Measurements from ENCODE around the gene EIF3A.
"Not testable (repeated sequence)": the region's sequence is repeated elsewhere in the genome, so short reads cannot be mapped to it uniquely, and the experiment has no call there.

Gene EIF3A

GRCh38 chr10:119041326-119041725, 39.3 kb downstream of the EIF3A start:
- no peak for DNase-seq

- no peak for DNase-seq
Measured at GRCh38 chr10:119039161-119039560, 41.5 kb downstream of the EIF3A start.

DNA sequence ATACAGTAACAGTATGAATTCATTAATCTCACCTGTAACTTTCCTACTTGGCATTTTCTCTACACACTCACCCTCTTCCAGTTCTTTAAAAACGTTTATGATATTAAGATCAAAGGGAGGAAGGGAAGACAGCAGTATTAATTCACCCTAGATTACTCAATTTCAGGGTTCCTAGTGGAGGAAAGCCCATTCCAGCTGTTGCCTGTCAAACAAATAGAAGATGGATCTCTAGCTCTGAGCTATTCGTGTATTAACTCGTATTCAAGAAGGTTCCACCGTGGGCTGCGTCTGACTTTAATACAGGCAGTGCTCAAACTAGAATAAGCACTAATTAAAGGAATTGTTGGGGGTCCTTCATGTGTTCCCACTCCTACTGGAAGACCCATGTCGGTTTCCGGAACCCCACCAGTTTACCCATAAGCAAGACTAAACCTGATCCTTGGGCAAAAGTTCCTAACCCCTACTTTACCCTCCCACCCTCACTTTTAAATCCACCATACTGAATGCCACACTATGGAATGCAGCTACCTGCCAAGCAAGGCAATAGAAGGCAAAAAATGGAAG, 49.0 kb downstream of the EIF3A start:
- no peak for DNase-seq

DNA sequence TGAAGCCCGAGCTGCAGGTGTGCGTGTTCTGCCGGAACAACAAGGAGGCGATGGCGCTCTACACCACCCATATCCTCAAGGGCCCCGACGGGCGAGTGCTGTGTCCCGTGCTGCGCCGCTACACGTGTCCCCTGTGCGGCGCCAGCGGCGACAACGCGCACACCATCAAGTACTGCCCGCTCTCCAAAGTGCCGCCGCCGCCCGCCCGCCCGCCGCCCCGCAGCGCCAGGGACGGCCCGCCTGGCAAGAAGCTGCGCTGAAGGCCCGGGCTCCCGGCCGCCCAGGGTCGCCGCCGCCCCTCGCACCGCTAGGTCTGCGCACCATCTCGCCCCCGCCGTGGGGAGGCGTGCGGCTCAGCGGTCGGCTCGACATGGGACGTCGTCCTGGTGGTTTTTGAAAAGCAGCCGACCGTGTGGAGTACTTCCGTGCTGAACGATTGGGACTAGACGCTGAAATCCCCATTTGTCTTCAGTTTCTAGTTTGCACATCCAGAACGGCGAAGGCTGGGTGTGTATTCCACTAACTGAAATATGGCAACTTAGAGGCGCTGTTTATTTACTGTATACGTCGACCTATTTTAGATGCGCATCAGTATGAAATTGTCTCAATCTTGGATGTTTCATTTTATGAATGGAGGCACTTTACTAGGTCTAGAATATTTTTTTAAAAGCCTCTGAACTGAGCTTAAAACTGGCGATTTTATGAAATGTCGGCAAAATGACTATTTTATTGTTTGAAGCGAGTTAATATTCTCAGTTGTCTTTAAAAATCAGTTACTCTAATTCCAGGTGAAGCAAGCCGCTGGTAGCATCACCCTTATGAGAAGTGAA, 50.0 kb downstream of the EIF3A start:
- DNase-seq = peak; percentile 13

DNA sequence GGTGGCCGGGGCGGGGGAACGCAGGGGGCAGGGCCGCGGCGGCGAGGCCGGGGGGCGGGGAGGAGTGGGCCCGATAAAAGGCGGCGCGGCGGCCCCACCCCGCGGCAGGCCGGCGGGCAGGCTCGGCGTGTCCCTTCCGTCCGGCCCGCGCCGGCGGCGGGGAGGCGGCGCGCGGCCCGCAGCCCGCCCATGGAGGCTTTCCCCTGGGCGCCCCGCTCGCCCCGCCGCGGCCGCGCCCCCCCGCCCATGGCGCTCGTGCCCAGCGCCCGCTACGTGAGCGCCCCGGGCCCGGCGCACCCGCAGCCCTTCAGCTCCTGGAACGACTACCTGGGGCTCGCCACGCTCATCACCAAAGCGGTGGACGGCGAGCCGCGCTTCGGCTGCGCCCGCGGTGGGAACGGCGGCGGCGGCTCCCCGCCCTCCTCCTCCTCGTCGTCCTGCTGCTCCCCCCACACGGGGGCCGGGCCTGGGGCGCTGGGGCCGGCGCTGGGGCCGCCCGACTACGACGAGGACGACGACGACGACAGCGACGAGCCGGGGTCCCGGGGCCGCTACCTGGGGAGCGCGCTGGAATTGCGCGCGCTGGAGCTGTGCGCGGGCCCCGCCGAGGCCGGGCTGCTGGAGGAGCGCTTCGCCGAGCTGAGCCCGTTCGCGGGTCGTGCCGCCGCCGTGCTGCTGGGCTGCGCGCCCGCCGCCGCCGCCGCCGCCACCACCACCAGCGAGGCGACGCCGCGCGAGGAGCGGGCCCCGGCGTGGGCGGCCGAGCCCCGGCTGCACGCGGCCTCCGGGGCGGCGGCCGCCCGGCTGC, 50.8 kb downstream of the EIF3A start, which contains the start of gene NANOS1:
TSS of gene NANOS1 (plus strand) at position 102 of the 808 bp plus-strand sequence. CDS start at position 190, 88 bp downstream.
- DNase-seq = no peak

DNA sequence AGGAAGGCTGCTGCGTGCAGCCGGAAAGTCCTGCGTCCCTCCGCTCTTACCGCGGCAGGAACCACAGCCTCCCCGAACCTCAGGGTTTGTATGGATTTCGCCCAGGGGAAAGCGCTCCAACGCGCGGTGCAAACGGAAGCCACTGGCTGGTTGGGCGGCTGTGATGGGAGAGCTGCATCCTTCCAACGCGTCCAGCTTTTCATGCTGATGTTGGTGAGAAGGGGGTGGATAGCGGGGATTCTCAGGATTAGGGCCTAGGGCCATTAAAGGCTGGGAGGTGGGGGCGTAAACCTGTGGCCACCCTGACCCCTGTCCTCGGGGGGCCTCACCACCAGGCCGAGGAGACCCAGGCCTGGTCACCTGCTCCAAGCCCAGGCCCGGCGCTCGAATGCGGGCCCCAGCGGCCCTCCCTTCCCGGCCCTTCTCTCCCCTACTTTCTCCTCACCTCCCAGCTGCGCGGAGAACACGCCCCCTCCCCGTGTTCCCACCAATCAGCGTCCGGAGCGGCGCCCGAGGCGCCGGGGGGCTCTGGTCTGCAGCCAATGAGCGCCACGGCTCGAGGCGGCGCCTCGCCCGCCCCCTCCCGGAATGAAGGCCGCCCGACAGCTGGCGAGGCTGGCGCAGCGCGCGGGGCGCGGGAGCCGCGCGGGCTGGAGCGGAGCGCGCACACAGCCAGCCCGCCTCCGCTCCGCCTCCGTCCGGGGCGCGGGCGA, 51.6 kb downstream of the EIF3A start:
- peak; percentile 53 for DNase-seq

DNA sequence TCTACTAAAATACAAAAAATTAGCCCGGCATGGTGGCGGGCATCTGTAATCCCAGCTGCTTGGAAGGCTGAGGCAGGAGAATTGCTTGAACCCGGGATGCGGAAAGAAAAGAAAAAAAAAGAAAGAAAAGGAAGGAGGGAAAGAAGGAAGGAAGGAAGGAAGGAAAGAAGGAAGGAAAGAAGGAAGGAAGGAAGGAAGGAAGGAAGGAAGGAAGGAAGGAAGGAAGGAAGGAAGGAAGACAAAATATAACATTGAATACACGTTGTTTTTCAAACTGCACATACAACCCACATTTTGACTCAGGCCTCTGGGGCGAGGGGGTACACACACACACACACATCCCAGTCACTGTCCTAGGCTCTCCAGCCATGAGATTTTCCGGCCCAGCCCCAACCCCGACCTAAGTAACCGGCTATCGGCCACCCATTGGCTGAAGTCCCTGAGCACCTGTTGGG, 52.1 kb downstream of the EIF3A start:
- DNase-seq = not testable (repeated sequence)

- no peak for DNase-seq
Measured at GRCh38 chr10:119026301-119027110, 54.1 kb downstream of the EIF3A start.

GRCh38 chr10:119025776-119026175, 54.8 kb downstream of the EIF3A start:
- DNase-seq = no peak

- DNase-seq = no peak
Measured at GRCh38 chr10:119025336-119025735, 55.3 kb downstream of the EIF3A start.

DNA sequence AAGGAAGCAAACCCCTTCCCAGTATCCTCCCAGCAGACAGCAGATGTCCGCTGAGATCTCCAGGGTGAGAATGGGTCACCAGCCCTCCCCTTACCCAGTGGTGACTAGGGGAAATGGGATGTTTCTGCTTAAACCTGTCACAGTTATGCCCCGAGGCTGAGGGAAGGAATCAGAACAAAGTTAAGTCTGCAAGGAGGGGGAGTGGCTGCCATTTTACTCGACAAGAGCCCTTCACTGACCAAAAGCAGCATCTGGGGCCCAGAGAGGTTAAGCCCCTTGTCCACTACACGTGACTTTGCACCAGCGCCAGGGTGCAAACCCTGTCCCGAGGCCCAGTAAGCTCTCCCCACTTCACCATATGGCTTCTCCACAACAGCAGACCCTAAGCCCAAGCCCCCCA, 55.7 kb downstream of the EIF3A start:
- DNase-seq = no peak

DNA sequence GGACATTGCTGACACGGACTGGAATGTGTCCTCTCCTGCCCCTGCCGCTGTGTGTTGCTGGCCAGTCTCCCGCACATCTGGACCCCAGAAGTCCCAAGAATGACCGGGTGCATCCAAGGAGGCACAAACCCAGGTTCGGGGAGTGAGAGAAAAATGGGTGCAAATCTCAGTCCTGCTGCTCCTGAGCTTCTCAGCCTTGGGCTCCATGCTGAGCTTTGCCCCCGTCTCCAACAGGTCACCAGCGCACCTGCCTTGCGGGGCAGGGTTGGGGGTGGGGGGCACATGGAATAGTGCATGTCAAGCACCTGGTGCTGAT, 57.1 kb downstream of the EIF3A start:
- DNase-seq = no peak

DNA sequence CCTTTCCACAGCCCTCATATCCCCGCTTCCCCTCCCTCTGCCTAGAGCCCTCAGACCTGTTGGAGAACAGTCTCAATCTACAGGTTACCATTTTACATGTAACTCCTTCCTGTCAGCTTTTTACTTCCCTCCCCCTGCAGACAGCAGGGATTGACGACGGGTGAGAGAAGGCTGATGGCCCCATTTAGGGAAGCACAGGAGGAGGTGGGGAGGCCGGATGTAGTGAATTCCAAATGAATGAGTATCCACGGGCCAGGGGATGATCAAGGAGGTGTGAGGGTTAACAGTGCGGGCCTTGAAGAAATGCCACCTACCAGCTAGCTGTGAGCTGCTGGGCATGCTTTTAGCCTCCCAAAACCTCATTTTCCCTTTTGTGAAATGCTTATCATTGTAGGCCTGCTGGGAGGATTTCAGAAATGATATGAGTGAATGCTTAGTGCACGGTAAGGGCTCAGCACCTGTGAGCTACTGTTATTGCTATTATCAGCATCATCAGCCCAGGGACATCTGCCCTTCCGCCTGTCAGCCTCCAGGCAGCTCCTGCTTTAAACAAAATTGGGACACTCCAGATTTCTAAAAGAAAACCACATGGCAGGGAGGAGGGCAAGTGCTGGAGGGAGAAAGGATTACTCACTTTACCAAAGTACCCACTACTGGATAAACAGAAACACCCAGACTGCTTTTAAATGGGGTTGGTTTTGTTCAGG, 57.6 kb downstream of the EIF3A start:
- no peak for DNase-seq

GRCh38 chr10:119020627-119020946, 60.0 kb downstream of the EIF3A start:
- no peak for DNase-seq

DNA sequence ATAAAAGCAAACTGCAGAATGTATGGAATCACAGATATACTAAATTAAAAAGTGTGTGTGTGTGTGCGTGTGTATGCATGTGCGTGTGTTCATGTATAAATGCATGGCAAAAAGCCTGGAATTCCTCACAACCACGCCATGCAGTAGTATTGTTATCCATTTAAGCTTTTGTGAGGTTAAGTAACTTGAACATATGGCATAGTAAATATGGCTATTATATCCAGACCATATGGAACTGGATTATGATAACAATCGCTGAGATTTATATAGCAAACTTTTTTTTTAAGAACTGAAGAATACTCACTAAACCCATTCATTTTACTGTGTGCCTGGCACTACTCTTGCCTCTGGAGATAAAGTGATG, 73.4 kb downstream of the EIF3A start:
- DNase-seq = no peak

GRCh38 chr10:119006451-119007210, 74.0 kb downstream of the EIF3A start:
- DNase-seq = no peak

GRCh38 chr10:119005362-119006043, 75.1 kb downstream of the EIF3A start:
- no peak for DNase-seq

DNA sequence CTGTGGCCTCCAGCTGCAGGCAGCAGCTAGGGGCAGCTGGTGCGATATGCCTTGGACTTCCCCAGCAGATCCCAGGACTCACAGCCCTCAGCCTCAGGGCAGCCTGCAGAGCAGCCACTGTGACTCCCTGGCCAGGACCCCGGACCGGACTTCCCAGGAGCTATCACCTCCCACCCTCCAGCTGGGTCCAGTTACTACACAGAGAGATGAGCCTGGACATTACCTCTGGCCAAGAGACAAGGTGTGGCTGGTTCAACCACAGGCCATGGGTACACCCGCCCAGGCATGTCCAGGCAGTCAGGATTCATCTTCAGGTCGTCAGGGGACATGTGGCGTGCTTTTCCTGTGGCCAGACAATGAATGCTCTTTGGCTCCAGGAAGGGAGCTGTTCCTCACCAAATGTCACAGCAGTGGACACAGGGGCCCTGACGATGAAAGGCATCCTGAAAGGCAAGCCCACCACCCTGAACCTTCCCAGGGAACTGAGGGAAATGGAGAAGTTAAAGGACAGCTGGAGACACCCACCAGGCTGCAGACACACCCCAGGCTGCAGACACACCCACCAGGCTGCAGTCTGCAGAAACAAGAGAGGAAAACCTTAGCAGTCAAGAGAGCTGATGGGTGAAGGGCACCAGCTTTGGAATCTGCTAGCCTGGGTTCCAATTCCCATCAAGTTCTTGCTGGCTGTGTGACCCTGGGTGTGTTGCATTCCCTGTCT, 76.9 kb downstream of the EIF3A start:
- DNase-seq = no peak

GRCh38 chr10:119001717-119002500, 78.7 kb downstream of the EIF3A start:
- DNase-seq = no peak

Data from NCI-H748 treated with DMSO at 0.1 percent for 48 hours (cell line).